Measurements from ENCODE around the gene TUBA3E.
"Not testable (repeated sequence)": the region's sequence is repeated elsewhere in the genome, so short reads cannot be mapped to it uniquely, and the experiment has no call there.

DNA sequence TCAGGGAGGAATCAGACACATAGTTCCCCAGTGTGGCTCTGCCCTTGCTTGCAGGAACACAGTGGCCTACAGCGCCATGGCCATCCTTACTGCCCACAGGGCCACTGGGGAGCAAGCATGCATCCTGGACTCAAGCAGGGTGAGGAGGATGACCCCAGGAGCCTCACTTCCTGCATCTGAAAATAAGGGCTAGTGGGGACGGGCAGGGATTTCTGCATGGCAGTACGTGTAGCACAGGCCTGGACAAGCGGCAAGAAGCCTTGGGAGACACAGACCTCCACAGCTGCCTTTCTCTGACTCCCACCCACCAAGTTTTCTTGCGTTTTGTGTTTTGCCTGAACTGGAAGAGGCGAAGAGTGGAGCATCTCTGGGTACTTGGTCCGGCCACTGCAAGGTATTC is 35.8 kb downstream of the TUBA3E start:
- not testable (repeated sequence) for TF ChIP-seq POLR2AphosphoS5, POLR2A (IDR thresholded peaks at IDR 0.05; ENCODE audit: low read depth, low read length)
